Measurements from ENCODE around the gene TENM3. TPM values are rescaled to one million over a fixed set of nuclear protein-coding genes. Genes with fewer than 3 reads are reported as not detected.

Gene TENM3
- total and polyA plus RNA-seq, 2 of the 8 experiments (the other 6 are each of a cell fraction or from before 2014, with no cell fraction given), result 36.9 to 69.3 TPM

- Histone ChIP-seq H4K20me1 (replicated peaks in 1 of 2; ENCODE audit: control insufficient read depth in 1 of 2, insufficient read depth in 2 of 2, low read length in 2 of 2) (no peaks in the 10 kb centered on the region), H3K27ac (ENCODE audit: low read depth, low read length) (no peak overlapping the region), H2AFZ (ENCODE audit: low read length) (no peak overlapping the region), H3K4ac (replicated peaks; ENCODE audit: insufficient read length, low read depth, low read length) (no peak overlapping the region), H3K23me2 (ENCODE audit: low read depth, low read length) (peaks cover 2% of the 10 kb centered on the region; the same call in 1 of the 2 replicates), H2BK120ac (replicated peaks; ENCODE audit: low read depth, low read length) (no peak overlapping the region), H3K79me2 (ENCODE audit: control insufficient read depth in 1 of 2, insufficient read depth in 2 of 2, low read length in 2 of 2) (no peaks in the 10 kb centered on the region), H3K18ac (ENCODE audit: extremely low read depth, low read length) (no peak overlapping the region), H4K8ac (ENCODE audit: extremely low read depth, insufficient read depth, low read length) (no peak overlapping the region), H3K4me3 (ENCODE audit: extremely low read depth in 1 of 4, insufficient read depth in 2 of 4, low read depth in 3 of 4, low read length in 4 of 4) (no peak overlapping the region), H3K36me3 (ENCODE audit: control insufficient read depth in 2 of 4, insufficient read depth in 4 of 4, low read length in 3 of 4) (peaks cover 0 to 3% (median under 1%) of the 10 kb centered on the region in 4 experiments; a peak in 3 of 8 replicates), H2BK20ac (ENCODE audit: low read length) (no peak overlapping the region), H2BK5ac (ENCODE audit: low read depth, low read length) (no peak overlapping the region), H3K14ac (ENCODE audit: insufficient read length) (no peak overlapping the region), H2AK5ac (ENCODE audit: low read depth, low read length) (no peak overlapping the region), H3K23ac (ENCODE audit: insufficient read length) (no peak overlapping the region), H3K4me2 (ENCODE audit: insufficient read depth in 1 of 2, low read depth in 2 of 2, low read length in 2 of 2) (no peak overlapping the region), H3K9ac (replicated peaks in 1 of 4; ENCODE audit: extremely low read depth in 1 of 4, low read depth in 3 of 4, low read length in 3 of 4) (no peak overlapping the region), H3K9me3 (ENCODE audit: insufficient read depth in 2 of 2, low read depth in 1 of 2, low read length in 1 of 2) (no peaks in the 10 kb centered on the region), H4K5ac (ENCODE audit: insufficient read length, low read depth, low read length) (no peak overlapping the region), H3K4me1 (replicated peaks in 1 of 4; ENCODE audit: control insufficient read depth in 3 of 4, insufficient read depth in 4 of 4, low read length in 3 of 4) (peaks cover 0 to 2% (median 0%) of the 10 kb centered on the region in 4 experiments; a peak in 1 of 7 replicates), H3K56ac (replicated peaks; ENCODE audit: insufficient read length, low read depth, low read length) (no peak overlapping the region), H4K91ac (replicated peaks; ENCODE audit: insufficient read length, low read length) (no peak overlapping the region), H2BK15ac (ENCODE audit: low read length) (no peak overlapping the region), H3K79me1 (ENCODE audit: low read depth, low read length) (peaks cover 2% of the 10 kb centered on the region; the same call in 1 of the 2 replicates), H3K27me3 (replicated peaks in 1 of 4; ENCODE audit: control insufficient read depth in 3 of 4, extremely low read depth in 1 of 4, insufficient read depth in 3 of 4, low read length in 3 of 4) (no peaks in the 10 kb centered on the region; a peak in 1 of 7 replicates), H2BK12ac (ENCODE audit: low read depth, low read length) (no peak overlapping the region)
- 94% methylated on average over 10 of the region's 10 CpGs; no CpG with 5 or more reads in 1 of the 2 experiments for WGBS, 2 experiments (ENCODE audit: extremely low coverage in 1 of 2, insufficient coverage in 1 of 2, insufficient read length in 1 of 2, insufficient replicate concordance in 2 of 2, low coverage in 1 of 2, low lambda C conversion rate in 2 of 2, missing lambda C conversion rate in 1 of 2)
- CTCF ChIA-PET (ENCODE audit: partially characterized antibody), result interaction anchor here (0.6 kb wide), 1 partner anchor 157 kb away, joined by 4 read pairs; no protein-coding TSS in a partner anchor
- no peak for DNase-seq (ENCODE audit: low read depth in 1 of 2, low spot score in 2 of 2)
- no peak for FAIRE-seq
- POLR2A ChIA-PET (ENCODE audit: partially characterized antibody), result no interaction called here
- no peak for TF ChIP-seq POLR2A (IDR thresholded peaks at IDR 0.05; ENCODE audit: control extremely low read depth in 1 of 2, low read depth in 2 of 2, low read length in 2 of 2)
- TF ChIP-seq RBBP5 (IDR thresholded peaks at IDR 0.05; ENCODE audit: borderline replicate concordance, low read depth, low read length), result no peak
- no peak for TF ChIP-seq SAP30 (IDR thresholded peaks at IDR 0.05; ENCODE audit: insufficient read depth, insufficient replicate concordance, low read length)
- TF ChIP-seq CHD1 (IDR thresholded peaks at IDR 0.05; ENCODE audit: low read depth, low read length), result no peak
- no peak for TF ChIP-seq JUN (IDR thresholded peaks at IDR 0.05; ENCODE audit: low read depth, low read length)
- TF ChIP-seq SP1 (IDR thresholded peaks at IDR 0.05; ENCODE audit: low read depth, low read length), result no peak
- TF ChIP-seq YY1 (IDR thresholded peaks at IDR 0.05; ENCODE audit: low read depth, low read length), result no peak
- TF ChIP-seq HDAC6 (IDR thresholded peaks at IDR 0.05; ENCODE audit: low read depth, low read length), result no peak
- TF ChIP-seq EGR1 (IDR thresholded peaks at IDR 0.05; ENCODE audit: borderline replicate concordance, low read depth, low read length), result no peak
- no peak for TF ChIP-seq GTF2F1 (IDR thresholded peaks at IDR 0.05; ENCODE audit: borderline replicate concordance, low read depth, low read length)
- TF ChIP-seq USF2 (IDR thresholded peaks at IDR 0.05; ENCODE audit: low read length), result no peak
Measured at GRCh38 chr4:182324282-182324681, 81.1 kb downstream of the TENM3 start.
